HepG2 (cell line): ENCODE data around the gene CLCN4. TPM values are rescaled to one million over a fixed set of nuclear protein-coding genes. Genes with fewer than 3 reads are reported as not detected.

Source experiments
- ATAC-seq: fragments of 200-7000 bp; cut with Tn5 transposase; 3 replicates; pipeline ENCODE4 v1.9.1; 2020; ENCODE audit warnings: mild to moderate bottlenecking, moderate library complexity
- BruUV-seq: library from RNA; stranded (reverse); fragments of 400-500 nt; replicated peaks from 2 replicates; lab custom pipeline; 2021; lab: Mats Ljungman, UMichigan
- CTCF ChIA-PET: fragments of 300-600 bp; formaldehyde crosslinking; extraction: SDS; loops from one replicate; lab custom pipeline; 2021; ENCODE audit warnings: low total read pairs, inconsistent platforms, low intra/inter-chr PET ratio; lab: Yijun Ruan, JAX
- POLR2A ChIA-PET: fragments of 350-600 bp; sonication (Branson Sonifier 250); formaldehyde crosslinking; loops from one replicate; lab custom pipeline; 2020; ENCODE audit warnings: antibody characterized with exemption, inconsistent platforms; lab: Yijun Ruan, JAX
- DNase-seq: peaks from one replicate; pipeline ENCODE4 v3.0.0-alpha.2; 2015; ENCODE audit warnings: low spot score
- FAIRE-seq: peaks from 3 replicates; lab custom pipeline; 2011; peaks lifted over from hg19 to GRCh38; lab: Jason Lieb, UNC
- H2AFZ ChIP-seq: one replicate; pipeline ENCODE4 v1.6.1; 2011; ENCODE audit warnings: low read length, inconsistent platforms
- H3K27ac ChIP-seq: fragments of 300-600 bp; 3 replicates; pipeline ENCODE4 v1.8.0; 2011; ENCODE audit warnings: mixed run types, mild to moderate bottlenecking, mixed read lengths, low read length, inconsistent platforms; ENCODE audit not compliant: insufficient read depth; ENCODE audit errors: extremely low read length
- H3K27me3 ChIP-seq, 2 experiments: fragments of 200-600 bp in 1 of 2; 2 replicates in 1 of 2; 3 replicates in 1 of 2; pipeline versions ENCODE4 v1.6.0 to v1.8.0; 2011; ENCODE audit warnings: low read length in 2 of 2, mild to moderate bottlenecking in 2 of 2, moderate library complexity in 2 of 2, inconsistent platforms in 1 of 2; ENCODE audit not compliant: insufficient read depth in 2 of 2, control insufficient read depth in 1 of 2
- H3K36me3 ChIP-seq, 2 experiments: fragments of 200-600 bp in 1 of 2; replicated peaks in 1 of 2; 2 replicates in 1 of 2; 3 replicates in 1 of 2; pipeline versions ENCODE4 v1.5.1 to v1.8.0; 2011; ENCODE audit warnings: low read length in 2 of 2, inconsistent platforms in 1 of 2; ENCODE audit not compliant: insufficient read depth in 2 of 2, control insufficient read depth in 1 of 2
- H3K4me1 ChIP-seq: 2 replicates; pipeline ENCODE4 v1.5.1; 2012; ENCODE audit warnings: low read length, inconsistent platforms; ENCODE audit not compliant: insufficient read depth
- H3K4me2 ChIP-seq: 2 replicates; pipeline ENCODE4 v1.6.0; 2011; ENCODE audit warnings: low read depth, low read length, inconsistent platforms
- H3K4me3 ChIP-seq, 3 experiments: fragments of 200-600 bp in 1 of 3; sonication (generic), shearing (Covaris generic) in 1 of 3; replicated peaks in 1 of 3; 2 replicates each; pipeline ENCODE4 v1.5.1; 2011 to 2016; ENCODE audit warnings: low read length in 3 of 3, inconsistent platforms in 2 of 3, low read depth in 2 of 3, mild to moderate bottlenecking in 2 of 3, control low read depth in 1 of 3, mixed read lengths in 1 of 3; ENCODE audit not compliant: insufficient read depth in 1 of 3
- H3K79me2 ChIP-seq: one replicate; pipeline ENCODE4 v1.6.1; 2011; ENCODE audit warnings: low read length, inconsistent platforms; ENCODE audit not compliant: insufficient read depth
- H3K9ac ChIP-seq: 2 replicates; pipeline ENCODE4 v1.6.0; 2011; ENCODE audit warnings: mild to moderate bottlenecking, low read depth, low read length, inconsistent platforms; ENCODE audit not compliant: insufficient read depth
- H3K9me3 ChIP-seq: 2 replicates; pipeline ENCODE4 v1.5.1; 2012; ENCODE audit warnings: mild to moderate bottlenecking, low read length
- H4K20me1 ChIP-seq: 2 replicates; pipeline ENCODE4 v1.6.0; 2011; ENCODE audit warnings: inconsistent platforms, mild to moderate bottlenecking, low read length, moderate library complexity; ENCODE audit not compliant: insufficient read depth
- DNMT3B ChIP-seq: conservative IDR thresholded peaks from 2 replicates; pipeline ENCODE4 v1.6.1; 2016; ENCODE audit warnings: missing biosample characterization, control low read depth
- ETV5 ChIP-seq: IDR thresholded peaks from 2 replicates; pipeline ENCODE4 v1.6.1; 2018; ENCODE audit warnings: missing biosample characterization, missing genetic modification reagents, inconsistent platforms, borderline replicate concordance
- FOXJ3 ChIP-seq: sonication (generic); formaldehyde crosslinking; IDR thresholded peaks from 2 replicates; pipeline ENCODE4 v1.4.0; 2020; ENCODE audit warnings: missing genetic modification reagents, mild to moderate bottlenecking, borderline replicate concordance
- SUZ12 ChIP-seq: fragments of 150-350 bp; IDR thresholded peaks from 2 replicates; pipeline ENCODE4 v1.6.1; 2014; ENCODE audit warnings: low read depth, low read length
- TBX3 ChIP-seq: fragments of 450-650 bp; IDR thresholded peaks from 2 replicates; pipeline ENCODE4 v1.6.1; 2017; ENCODE audit warnings: antibody characterized with exemption, mild to moderate bottlenecking, inconsistent platforms, borderline replicate concordance
- ZNF614 ChIP-seq: IDR thresholded peaks from 2 replicates; pipeline ENCODE4 v1.6.1; 2018; ENCODE audit warnings: missing biosample characterization, missing genetic modification reagents, inconsistent platforms, borderline replicate concordance
- ZNF790 ChIP-seq: sonication (generic); formaldehyde crosslinking; IDR thresholded peaks from 2 replicates; pipeline ENCODE4 v1.8.0; 2022; ENCODE audit warnings: missing genetic modification reagents, mild to moderate bottlenecking, borderline replicate concordance
- WGBS: methylation state at CpG from one replicate; pipeline ENCODE4 v1.1.6; 2017; ENCODE audit warnings: low lambda C conversion rate; 5-methylcytosine and 5-hydroxymethylcytosine counted together
- in situ Hi-C: cut with HindIII; loops from 2 replicates; pipeline ENCODE4 v1.10.0; 2017; ENCODE audit warnings: low pct_unique_long_range_greater_than_20kb; ENCODE audit not compliant: extremely low pct_ligation_motif_present
- intact Hi-C: fragments of 100-400 bp; cut with micrococcal nuclease; formaldehyde crosslinking; loops from one replicate; pipeline ENCODE4 v1.10.0; 2022; ENCODE audit not compliant: unreplicated experiment
- polyA plus RNA-seq, 8 experiments: library from polyadenylated mRNA; depleted of rRNA in 3 of 8; stranded (reverse) in 7 of 8; unstranded in 1 of 8; fragments of >200 nt; fragmentation: Illumina TruSeq in 4 of 8; extraction: Trizol in 4 of 8; gene quantifications; 2 replicates each; pipeline versions ENCODE4 v1.2.1 to v1.2.3, GENCODE V29; 2011 to 2016; ENCODE audit warnings: low read depth in 4 of 8, missing spikeins in 1 of 8, mixed read lengths in 1 of 8; ENCODE audit not compliant: insufficient read depth in 1 of 8
- total RNA-seq, 5 experiments: library from RNA; depleted of rRNA; stranded (reverse); fragments of >200 nt; fragmentation: Illumina TruSeq; extraction: Trizol; gene quantifications; 2 replicates each; pipeline ENCODE4 v1.2.3, GENCODE V29; 2016; ENCODE audit warnings: low read depth in 1 of 5
- TF ChIP-seq, protein P1 (sequence below): IDR thresholded peaks from 2 replicates; pipeline ENCODE4 v1.6.1; 2012; ENCODE audit warnings: inconsistent platforms
- TF ChIP-seq, protein P2 (sequence below): sonication (generic); formaldehyde crosslinking; IDR thresholded peaks from 2 replicates; pipeline ENCODE4 v1.4.0; 2020; ENCODE audit warnings: missing genetic modification reagents
- TF ChIP-seq, protein P3 (sequence below): IDR thresholded peaks from 2 replicates; pipeline ENCODE4 v1.6.1; 2016; ENCODE audit warnings: missing compliant biosample characterization, missing genetic modification reagents, borderline replicate concordance
- TF ChIP-seq, protein P4 (sequence below): sonication (generic); formaldehyde crosslinking; IDR thresholded peaks from 2 replicates; pipeline ENCODE4 v1.8.1; 2023; ENCODE audit warnings: mild to moderate bottlenecking, missing genetic modification reagents, borderline replicate concordance

Gene CLCN4
- total and polyA plus RNA-seq, 2 of the 13 experiments (the other 11 are each of a cell fraction or from before 2014, with no cell fraction given), result 1.8 to 2.5 TPM

DNA sequence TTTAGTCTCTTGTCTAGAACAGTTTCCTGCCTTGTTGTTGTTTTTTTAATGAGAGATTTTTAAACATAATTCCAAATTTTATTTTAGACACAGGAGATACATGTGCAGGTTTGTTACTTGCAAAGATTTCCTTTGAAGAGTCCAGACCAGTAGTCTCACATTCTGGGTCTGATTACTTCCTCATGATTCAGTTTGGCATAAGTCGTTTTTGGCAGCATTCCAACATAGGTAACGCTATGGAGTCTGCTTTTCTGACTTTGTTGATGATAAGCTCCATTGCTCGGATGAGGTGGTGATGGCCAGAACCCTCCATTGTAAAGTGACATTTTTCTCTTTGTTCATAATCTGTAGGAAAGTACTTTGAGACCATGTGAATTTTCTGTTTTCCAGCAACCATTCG, 74.7 kb downstream of the CLCN4 start:
- Histone ChIP-seq H3K4me3 (no peak overlapping the region), H3K4me2 (no peak overlapping the region), H3K4me1 (no peaks in the 10 kb centered on the region), H3K9ac (no peak overlapping the region), H3K27ac (no peak overlapping the region), H3K9me3 (no peaks in the 10 kb centered on the region), H3K27me3 (no peaks in the 10 kb centered on the region), H4K20me1 (no peaks in the 10 kb centered on the region), H3K79me2 (no peaks in the 10 kb centered on the region), H3K36me3 (no peaks in the 10 kb centered on the region), H2AFZ (no peak overlapping the region)
- DNase-seq, result no peak
- intact Hi-C loops (no loop called here), in situ Hi-C loops (no loop called here)
- FAIRE-seq, result no peak
- POLR2A ChIA-PET, result no interaction called here
- ATAC-seq, result no peak
- CTCF ChIA-PET, result no interaction called here
- BruUV-seq, result no TSS peak
- TF ChIP-seq ZNF614 (CRISPR knock-in tag) (no peak), ETV5 (CRISPR knock-in tag) (no peak), SUZ12 (no peak), ZNF790 (no peak), FOXJ3 (no peak)
- TF ChIP-seq, protein P1, sequence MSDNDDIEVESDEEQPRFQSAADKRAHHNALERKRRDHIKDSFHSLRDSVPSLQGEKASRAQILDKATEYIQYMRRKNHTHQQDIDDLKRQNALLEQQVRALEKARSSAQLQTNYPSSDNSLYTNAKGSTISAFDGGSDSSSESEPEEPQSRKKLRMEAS, result no peak
- WGBS, result 88% methylated on average over 4 of the region's 4 CpGs

DNA sequence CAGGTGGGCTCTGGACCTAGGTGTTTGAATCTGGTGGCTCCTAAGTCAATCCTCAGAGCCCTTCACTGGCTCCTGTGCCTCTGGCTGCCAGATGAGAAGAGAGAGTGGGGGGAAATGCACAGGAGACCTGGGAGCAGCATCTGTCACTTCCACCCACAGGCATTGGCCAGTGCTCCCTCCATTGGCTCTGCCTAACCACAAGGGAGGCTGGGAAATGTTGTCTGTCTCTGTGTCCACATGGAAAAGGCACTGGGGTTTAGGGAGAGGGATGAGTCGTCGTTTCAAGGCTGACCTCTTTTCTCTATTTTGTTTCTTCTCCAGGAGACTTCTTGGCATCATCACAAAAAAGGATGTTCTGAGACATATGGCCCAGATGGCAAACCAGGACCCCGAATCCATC, 76.4 kb downstream of the CLCN4 start:
- intact Hi-C loops (no loop called here), in situ Hi-C loops (no loop called here)
- WGBS, result 86% methylated on average over 3 of the region's 3 CpGs
- TF ChIP-seq, protein P2, sequence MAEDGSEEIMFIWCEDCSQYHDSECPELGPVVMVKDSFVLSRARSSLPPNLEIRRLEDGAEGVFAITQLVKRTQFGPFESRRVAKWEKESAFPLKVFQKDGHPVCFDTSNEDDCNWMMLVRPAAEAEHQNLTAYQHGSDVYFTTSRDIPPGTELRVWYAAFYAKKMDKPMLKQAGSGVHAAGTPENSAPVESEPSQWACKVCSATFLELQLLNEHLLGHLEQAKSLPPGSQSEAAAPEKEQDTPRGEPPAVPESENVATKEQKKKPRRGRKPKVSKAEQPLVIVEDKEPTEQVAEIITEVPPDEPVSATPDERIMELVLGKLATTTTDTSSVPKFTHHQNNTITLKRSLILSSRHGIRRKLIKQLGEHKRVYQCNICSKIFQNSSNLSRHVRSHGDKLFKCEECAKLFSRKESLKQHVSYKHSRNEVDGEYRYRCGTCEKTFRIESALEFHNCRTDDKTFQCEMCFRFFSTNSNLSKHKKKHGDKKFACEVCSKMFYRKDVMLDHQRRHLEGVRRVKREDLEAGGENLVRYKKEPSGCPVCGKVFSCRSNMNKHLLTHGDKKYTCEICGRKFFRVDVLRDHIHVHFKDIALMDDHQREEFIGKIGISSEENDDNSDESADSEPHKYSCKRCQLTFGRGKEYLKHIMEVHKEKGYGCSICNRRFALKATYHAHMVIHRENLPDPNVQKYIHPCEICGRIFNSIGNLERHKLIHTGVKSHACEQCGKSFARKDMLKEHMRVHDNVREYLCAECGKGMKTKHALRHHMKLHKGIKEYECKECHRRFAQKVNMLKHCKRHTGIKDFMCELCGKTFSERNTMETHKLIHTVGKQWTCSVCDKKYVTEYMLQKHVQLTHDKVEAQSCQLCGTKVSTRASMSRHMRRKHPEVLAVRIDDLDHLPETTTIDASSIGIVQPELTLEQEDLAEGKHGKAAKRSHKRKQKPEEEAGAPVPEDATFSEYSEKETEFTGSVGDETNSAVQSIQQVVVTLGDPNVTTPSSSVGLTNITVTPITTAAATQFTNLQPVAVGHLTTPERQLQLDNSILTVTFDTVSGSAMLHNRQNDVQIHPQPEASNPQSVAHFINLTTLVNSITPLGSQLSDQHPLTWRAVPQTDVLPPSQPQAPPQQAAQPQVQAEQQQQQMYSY (CRISPR knock-in tag), result no peak
- TF ChIP-seq, protein P3, sequence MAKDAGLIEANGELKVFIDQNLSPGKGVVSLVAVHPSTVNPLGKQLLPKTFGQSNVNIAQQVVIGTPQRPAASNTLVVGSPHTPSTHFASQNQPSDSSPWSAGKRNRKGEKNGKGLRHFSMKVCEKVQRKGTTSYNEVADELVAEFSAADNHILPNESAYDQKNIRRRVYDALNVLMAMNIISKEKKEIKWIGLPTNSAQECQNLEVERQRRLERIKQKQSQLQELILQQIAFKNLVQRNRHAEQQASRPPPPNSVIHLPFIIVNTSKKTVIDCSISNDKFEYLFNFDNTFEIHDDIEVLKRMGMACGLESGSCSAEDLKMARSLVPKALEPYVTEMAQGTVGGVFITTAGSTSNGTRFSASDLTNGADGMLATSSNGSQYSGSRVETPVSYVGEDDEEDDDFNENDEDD (CRISPR knock-in tag), result no peak
- TF ChIP-seq DNMT3B (CRISPR knock-in tag) (no peak), TBX3 (no peak)
- TF ChIP-seq, protein P4, sequence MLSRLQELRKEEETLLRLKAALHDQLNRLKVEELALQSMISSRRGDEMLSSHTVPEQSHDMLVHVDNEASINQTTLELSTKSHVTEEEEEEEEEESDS (CRISPR knock-in tag), result no peak

More for the DNA sequence above, 76.4 kb downstream of the CLCN4 start:
- ATAC-seq (no peak), FAIRE-seq (no peak), DNase-seq (no peak)
- H3K9me3 ChIP-seq, result no peaks in the 10 kb centered on the region
- no peak overlapping the region for H3K4me3 ChIP-seq
- H3K9ac ChIP-seq, result no peak overlapping the region
- ChIA-PET CTCF (no interaction called here), POLR2A (no interaction called here)
- no peaks in the 10 kb centered on the region for H3K4me1 ChIP-seq
- H3K36me3 ChIP-seq, result no peaks in the 10 kb centered on the region
- H3K27me3 ChIP-seq, result no peaks in the 10 kb centered on the region
- BruUV-seq, result no TSS peak
- H2AFZ ChIP-seq, result no peak overlapping the region
- H3K27ac ChIP-seq, result no peak overlapping the region
- H3K79me2 ChIP-seq, result no peaks in the 10 kb centered on the region
- H4K20me1 ChIP-seq, result no peaks in the 10 kb centered on the region
- H3K4me2 ChIP-seq, result no peak overlapping the region
